GM18858 (cell line): ENCODE results near the gene COX4I1.
"Not testable (repeated sequence)": the region's sequence is repeated elsewhere in the genome, so short reads cannot be mapped to it uniquely, and the experiment has no call there.

ENCODE experiments used
- ATAC-seq: cut with Tn5 transposase; IDR thresholded peaks from one replicate; pipeline ENCODE4 v1.9.1; 2021; ENCODE audit not compliant: unreplicated experiment

COX4I1 gene

DNA sequence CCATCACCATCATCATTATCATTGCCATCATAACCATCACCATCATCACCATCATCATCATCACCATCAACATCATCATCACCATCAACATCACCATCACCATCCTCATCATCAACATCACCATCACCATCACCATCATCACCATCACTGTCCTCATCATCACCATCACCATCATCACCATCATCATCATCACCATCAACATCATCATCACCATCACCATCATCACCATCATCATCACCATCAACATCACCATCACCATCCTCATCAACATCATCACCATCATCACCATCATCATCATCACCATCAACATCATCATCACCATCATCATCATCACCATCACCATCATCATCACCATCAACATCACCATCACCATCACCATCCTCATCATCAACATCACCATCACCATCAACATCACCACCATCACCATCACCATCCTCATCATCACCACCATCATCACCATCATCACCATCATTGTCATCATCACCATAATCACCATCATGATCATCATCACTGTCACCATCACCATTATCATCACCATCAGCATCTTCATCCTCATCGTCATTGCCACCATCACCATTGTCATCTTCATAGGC, 23.9 kb downstream of the COX4I1 start:
- ATAC-seq: no peak

DNA sequence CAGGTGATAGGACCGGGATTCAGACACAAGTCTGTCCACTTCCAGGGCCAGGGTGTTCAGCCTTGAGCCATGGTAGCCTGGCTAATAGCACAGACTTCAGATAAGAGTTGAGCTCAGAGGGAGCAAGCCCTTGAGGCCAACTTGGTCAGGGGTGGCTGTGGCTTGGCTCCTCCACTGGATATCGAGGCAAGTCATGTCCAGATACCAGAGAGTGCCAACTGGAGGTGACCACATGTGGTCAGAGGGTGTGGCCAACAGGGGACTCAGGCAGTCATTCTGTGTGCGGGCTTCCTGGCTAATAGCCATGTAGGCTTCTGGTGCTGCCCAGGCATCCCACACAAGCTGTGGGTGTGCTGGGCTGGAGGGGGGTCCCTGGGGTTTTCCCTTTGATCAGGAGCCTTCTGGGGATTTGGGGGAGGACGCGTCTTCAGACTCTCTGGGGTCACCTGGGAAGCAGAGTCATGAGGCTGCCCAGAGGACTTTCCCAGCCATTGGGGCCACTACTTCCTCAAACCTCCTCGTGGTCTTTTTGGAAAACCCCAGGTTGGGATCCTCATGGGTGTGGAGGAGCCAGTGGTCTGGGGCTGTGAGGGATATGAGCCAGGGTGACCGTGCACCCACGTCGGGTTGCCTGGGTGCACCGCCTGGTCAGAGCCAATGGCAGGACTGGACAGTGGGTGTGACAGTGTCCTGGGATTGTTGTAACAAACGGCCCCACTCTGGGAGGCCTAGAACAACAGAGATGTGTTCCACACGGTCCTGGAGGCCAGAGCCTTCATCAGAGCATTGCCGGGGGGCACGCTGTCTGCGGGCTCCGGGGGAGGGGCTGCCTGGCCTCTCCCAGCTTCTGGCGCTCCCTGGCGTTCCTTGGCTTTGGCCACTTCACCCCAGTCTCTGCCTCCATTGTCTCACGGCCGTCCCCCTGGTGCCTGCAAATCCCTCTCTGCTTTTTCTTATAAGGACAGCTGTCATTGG, 25.0 kb downstream of the COX4I1 start:
- ATAC-seq: no peak

DNA sequence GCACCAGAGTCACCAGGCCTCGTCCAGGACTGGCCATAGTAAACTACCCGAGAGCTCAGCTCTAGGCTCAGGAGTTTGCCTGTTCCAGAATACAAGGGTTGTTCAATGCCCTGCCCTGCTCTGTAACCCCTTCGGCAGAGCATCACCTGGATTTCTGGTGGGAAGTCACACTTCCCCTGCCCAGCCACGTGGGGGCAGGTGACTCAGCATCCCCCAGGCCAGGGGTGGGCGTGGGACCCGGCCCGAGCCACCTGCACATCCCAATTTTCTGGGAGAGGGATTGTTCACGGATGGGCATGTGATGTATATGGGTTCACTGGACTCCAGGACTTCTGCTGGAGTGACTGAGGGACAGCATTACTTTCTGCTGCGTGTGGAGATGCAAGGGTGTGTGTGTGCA, 25.8 kb downstream of the COX4I1 start:
- no peak for ATAC-seq

GRCh38 chr16:85826686-85827247, 27.3 kb downstream of the COX4I1 start:
- no peak for ATAC-seq

DNA sequence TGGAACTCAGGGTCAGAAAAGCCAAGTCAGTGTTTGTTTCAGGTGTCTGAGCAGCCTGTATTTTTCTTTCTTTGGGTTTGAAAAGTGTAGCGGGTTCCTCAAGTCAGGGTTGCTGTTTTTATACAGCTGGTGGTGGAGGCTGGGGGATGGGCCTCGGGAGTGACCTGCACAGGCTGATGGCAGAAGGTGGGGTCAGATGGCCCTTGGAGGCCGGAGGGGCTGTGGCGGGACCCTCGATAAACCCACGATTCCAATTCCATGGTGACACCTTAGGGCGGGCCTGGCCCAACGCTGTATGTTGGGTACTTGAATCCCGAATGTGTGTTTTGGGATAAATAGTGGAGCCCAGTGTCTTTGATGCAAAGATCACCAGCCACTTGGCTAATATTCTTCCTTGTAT, 28.7 kb downstream of the COX4I1 start:
- no peak for ATAC-seq

GRCh38 chr16:85829171-85829719, 29.8 kb downstream of the COX4I1 start:
- no peak for ATAC-seq

GRCh38 chr16:85829751-85830445, 30.4 kb downstream of the COX4I1 start:
- no peak for ATAC-seq

GRCh38 chr16:85830821-85831220, 31.3 kb downstream of the COX4I1 start:
- no peak for ATAC-seq

GRCh38 chr16:85832570-85833218, 33.2 kb downstream of the COX4I1 start:
- ATAC-seq: no peak

- ATAC-seq: no peak
Observed at GRCh38 chr16:85833219-85833920, 33.9 kb downstream of the COX4I1 start.

DNA sequence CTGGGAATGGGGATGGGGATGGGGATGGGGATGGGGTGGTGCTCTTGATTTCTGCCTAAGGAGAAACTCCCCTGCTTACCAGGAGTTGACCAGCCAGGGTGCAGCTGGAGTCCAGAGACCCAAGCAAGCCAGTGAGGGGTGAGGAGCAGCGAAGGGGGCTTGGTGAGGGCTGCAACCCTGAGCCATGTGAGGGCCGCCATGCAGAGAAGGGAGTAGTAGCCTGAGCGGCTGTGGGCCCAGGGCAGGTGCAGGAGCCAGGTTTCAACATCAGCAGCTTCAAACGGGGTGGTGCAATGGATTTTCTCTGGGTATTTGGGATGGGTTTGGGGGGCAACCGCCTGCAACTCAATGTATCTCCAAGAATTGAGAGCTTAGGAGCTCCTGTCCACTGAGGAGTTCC, 35.2 kb downstream of the COX4I1 start:
- no peak for ATAC-seq

- ATAC-seq: no peak
Observed at GRCh38 chr16:85835227-85835751, 35.8 kb downstream of the COX4I1 start.

DNA sequence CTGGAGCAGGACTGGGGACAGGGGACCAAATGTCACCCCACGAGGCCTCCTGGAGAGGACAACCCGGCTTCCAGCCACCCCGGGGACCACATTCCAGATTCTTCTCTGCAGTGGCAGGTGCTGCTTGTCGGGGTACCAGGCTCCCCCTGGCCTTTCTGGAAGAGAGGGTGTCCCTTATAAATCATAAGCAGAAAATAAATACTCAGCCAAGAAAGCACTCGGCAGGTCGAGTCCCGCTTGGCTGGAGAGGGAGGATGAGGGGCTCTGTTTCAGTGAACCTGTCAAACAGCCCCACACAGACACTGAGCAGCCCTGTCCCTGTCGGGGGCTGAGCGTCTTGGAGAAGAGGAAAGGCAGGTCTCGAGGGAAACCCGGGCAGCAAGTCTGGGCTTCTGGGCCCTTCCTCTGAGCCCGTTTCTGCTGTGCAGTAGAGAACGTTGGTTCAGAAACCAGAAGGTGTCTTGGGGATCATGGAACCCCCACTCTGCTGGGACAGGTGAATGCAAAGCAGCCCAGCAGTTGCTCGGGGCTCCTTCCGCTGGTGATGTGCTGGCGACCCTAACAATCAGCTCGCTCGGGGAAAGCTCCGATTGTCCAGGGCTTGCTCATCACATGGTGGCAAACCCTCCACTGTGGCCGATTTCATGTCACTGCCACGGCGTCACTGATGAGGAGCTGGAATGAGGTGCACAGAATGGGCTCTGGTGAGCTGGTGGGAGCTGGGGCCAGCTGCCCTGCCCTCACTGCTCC, 36.6 kb downstream of the COX4I1 start:
- ATAC-seq: no peak

DNA sequence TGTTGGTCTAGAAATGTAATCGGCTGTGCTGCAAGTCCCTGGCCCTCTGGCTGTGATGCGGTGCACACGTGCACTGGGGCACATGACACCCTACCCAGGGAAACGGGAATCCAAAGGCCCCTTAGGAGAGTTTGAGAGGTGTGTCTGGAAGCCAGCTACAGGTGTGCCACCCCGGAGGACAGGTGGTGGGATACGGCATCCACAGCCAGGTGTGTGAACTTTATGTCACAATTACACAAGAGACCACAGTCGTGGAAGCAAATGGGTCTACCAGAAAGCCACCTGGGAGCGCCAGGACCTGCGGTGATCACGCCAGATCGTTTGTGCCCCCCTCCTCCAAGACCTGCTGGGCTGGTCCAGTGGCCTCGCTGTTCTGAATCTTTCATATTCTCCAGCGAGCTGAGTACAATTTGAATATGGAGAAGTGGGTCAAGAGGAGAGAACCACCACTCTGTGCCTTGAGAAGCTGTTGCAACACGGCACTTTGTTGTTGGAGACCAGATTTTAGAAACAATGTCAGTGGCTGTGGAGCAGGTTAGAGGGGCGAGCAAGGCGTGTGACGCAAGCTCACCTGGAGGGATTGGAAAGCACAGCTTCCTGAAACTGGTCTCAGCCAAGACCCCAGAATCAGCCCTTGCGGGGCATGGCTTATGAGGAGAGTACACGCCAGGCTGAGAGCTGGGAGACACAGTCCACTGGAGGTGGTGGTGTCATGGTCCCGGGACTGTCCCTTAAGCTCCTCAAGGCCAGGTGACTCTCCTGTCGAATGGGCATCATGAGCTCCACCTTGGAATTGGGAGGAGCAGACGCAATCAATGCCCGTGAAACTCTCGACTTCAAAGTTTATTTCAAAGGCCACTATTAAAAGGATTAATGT, 37.4 kb downstream of the COX4I1 start:
- no peak for ATAC-seq

DNA sequence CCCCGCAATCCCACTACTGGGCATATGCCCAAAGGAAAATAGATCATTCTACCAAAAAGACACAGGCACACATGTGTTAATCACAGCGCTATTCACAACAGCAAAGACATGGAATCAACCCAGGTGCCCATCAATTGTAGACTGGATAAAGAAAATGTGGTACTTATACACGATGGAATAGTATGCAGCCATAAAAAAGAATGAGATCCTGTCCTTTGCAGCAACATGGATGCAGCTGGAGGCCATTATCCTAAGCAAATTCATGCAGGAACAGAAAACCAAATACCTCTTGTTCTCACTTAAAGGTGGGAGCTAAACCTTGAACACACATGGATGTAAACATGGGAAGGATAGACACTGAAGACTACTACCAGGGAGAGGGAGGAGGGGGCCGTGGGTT, 38.2 kb downstream of the COX4I1 start:
- not testable (repeated sequence) for ATAC-seq

- no peak for ATAC-seq
Observed at GRCh38 chr16:85838381-85838780, 38.9 kb downstream of the COX4I1 start.

GRCh38 chr16:85838876-85839585, 39.5 kb downstream of the COX4I1 start:
- no peak for ATAC-seq
